HFFc6 (cell line): ENCODE measurements around the gene SLAIN2. TPM values are rescaled to one million over a fixed set of nuclear protein-coding genes. Genes with fewer than 3 reads are reported as not detected.

Experiments
- DNase-seq: peaks from one replicate; pipeline ENCODE4 v3.0.0-alpha.2; 2018
- H3K27ac Mint-ChIP-seq: 2 replicates; pipeline ENCODE4 v1.8.0; 2020; ENCODE audit warnings: mild to moderate bottlenecking, mixed read lengths
- H3K27me3 Mint-ChIP-seq: 2 replicates; pipeline ENCODE4 v1.8.0; 2021; ENCODE audit warnings: mild to moderate bottlenecking, moderate library complexity, mixed read lengths; ENCODE audit not compliant: insufficient read depth
- H3K36me3 Mint-ChIP-seq: 2 replicates; pipeline ENCODE4 v1.8.0; 2021; ENCODE audit warnings: low read depth, mixed read lengths
- H3K4me1 Mint-ChIP-seq: 2 replicates; pipeline ENCODE4 v1.8.0; 2020; ENCODE audit warnings: low read depth, mixed read lengths
- H3K4me3 Mint-ChIP-seq: 2 replicates; pipeline ENCODE4 v1.8.0; 2020; ENCODE audit warnings: mild to moderate bottlenecking, moderate library complexity, mixed read lengths
- H3K9me3 Mint-ChIP-seq: 2 replicates; pipeline ENCODE4 v1.8.0; 2020; ENCODE audit warnings: mild to moderate bottlenecking, mixed read lengths
- total RNA-seq, 6 experiments: library from RNA; stranded (reverse); fragmentation: NEBNext Ultra II Directional; extraction: Animal tissue kit (Norgen Biotek cat#: 25700); gene quantifications; 2 replicates in 1 of 6; 3 replicates in 5 of 6; pipeline ENCODE4 v1.2.3, GENCODE V29; 2021
- TF ChIP-seq, protein P1 (sequence below): fragments of 200-600 bp; sonication (generic); IDR thresholded peaks from 2 replicates; pipeline ENCODE4 v1.5.0; 2021; ENCODE audit warnings: antibody characterized with exemption, mild to moderate bottlenecking

Gene SLAIN2
- total RNA-seq, 6 experiments from 2014 or later, result 93.7 to 136 (median 114) TPM

DNA sequence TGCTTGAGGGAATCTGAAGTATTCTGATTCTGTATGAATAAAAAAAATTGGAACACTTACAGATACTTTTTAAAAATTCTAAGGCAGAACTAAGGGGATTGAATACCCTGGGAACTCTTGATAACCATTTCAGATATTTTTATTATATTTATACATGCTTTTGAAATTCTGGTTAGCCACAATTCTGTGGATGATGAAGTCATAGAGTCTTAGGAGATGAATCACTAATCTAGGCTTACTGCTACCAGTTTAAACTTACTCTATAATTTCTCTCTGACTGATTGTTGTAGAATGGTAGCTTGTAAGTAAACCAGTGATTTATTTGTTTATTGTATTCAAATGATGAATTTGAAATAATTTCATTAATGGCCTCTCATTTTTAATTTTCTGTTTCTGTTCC, 11.4 kb upstream of the SLAIN2 start:
- no peaks in the 10 kb centered on the region for H3K36me3 Mint-ChIP-seq
- H3K4me3 Mint-ChIP-seq, result peak overlapping the region; percentile 69
- TF ChIP-seq, protein P1, sequence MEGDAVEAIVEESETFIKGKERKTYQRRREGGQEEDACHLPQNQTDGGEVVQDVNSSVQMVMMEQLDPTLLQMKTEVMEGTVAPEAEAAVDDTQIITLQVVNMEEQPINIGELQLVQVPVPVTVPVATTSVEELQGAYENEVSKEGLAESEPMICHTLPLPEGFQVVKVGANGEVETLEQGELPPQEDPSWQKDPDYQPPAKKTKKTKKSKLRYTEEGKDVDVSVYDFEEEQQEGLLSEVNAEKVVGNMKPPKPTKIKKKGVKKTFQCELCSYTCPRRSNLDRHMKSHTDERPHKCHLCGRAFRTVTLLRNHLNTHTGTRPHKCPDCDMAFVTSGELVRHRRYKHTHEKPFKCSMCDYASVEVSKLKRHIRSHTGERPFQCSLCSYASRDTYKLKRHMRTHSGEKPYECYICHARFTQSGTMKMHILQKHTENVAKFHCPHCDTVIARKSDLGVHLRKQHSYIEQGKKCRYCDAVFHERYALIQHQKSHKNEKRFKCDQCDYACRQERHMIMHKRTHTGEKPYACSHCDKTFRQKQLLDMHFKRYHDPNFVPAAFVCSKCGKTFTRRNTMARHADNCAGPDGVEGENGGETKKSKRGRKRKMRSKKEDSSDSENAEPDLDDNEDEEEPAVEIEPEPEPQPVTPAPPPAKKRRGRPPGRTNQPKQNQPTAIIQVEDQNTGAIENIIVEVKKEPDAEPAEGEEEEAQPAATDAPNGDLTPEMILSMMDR, result no peak
- peak; percentile 80 for DNase-seq
- peaks cover 2% of the 10 kb centered on the region; the same call in 1 of the 2 replicates for H3K27me3 Mint-ChIP-seq
- H3K4me1 Mint-ChIP-seq, result peaks cover 73% of the 10 kb centered on the region
- H3K9me3 Mint-ChIP-seq, result no peaks in the 10 kb centered on the region
- H3K27ac Mint-ChIP-seq, result peak overlapping the region; percentile 90

DNA sequence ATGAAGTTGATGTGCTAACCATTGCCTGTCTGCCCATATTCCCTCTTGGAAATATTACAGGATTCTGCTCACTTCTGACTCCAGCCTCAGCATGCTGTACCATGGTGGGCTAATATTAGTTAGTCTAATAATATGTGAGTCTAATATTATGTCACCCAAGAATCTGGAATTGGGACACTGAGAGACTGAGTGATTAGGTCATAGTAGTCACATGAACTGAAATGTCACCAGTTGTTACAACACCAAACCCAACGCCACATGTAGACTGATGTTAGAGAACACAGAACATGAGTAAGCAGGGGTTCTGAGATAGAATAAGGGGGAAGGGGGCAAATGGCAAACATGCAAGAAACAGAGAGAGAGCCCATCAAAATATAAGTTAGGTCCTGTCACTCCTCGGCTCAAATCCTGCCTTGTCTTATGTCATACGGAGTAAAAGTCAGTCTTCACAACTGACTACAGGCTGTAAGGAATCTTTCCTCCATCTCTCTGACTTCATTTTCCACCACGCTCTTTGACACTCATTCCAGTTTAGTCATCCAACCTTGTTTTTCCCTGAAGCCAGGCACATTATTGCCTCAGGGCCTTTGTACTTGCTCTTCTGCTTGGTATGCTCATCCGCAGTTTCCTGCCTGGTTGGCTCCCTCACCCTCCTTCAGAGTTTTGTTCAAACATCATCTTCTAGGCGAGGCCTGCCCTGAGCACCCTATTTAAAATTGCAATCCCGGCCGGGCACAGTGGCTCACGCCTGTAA, 9.6 kb upstream of the SLAIN2 start:
- Mint-ChIP-seq H3K4me3 (peak overlapping the region; percentile 52), H3K27ac (peak overlapping the region; percentile 95), H3K27me3 (peaks cover 2% of the 10 kb centered on the region; the same call in 1 of the 2 replicates), H3K9me3 (no peaks in the 10 kb centered on the region), H3K4me1 (peaks cover 91% of the 10 kb centered on the region), H3K36me3 (peaks cover 4% of the 10 kb centered on the region; the same call in 1 of the 2 replicates)
- peak; percentile 96 for DNase-seq
- TF ChIP-seq, protein P1, result no peak

GRCh38 chr4:48332661-48333060, 8.7 kb upstream of the SLAIN2 start:
- peak overlapping the region; percentile 95 for H3K27ac Mint-ChIP-seq

GRCh38 chr4:48333587-48333986, 7.7 kb upstream of the SLAIN2 start:
- DNase-seq, result peak; percentile 67
- Mint-ChIP-seq H3K9me3 (no peaks in the 10 kb centered on the region), H3K27ac (peak overlapping the region; percentile 95), H3K4me1 (peaks cover 99% of the 10 kb centered on the region), H3K4me3 (no peak overlapping the region; the same call in 1 of the 2 replicates), H3K27me3 (0 out of 2 replicates have a peak, but pooled peaks cover 2% of the 10 kb centered on the region), H3K36me3 (peaks cover 4% of the 10 kb centered on the region; the same call in 1 of the 2 replicates)
- TF ChIP-seq, protein P1, result no peak

More at GRCh38 chr4:48332661-48333060, 8.7 kb upstream of the SLAIN2 start:
- TF ChIP-seq, protein P1, result no peak
- H3K4me3 Mint-ChIP-seq, result peak overlapping the region; percentile 39; the same call in 1 of the 2 replicates
- H3K36me3 Mint-ChIP-seq, result peaks cover 4% of the 10 kb centered on the region; the same call in 1 of the 2 replicates
- no peak for DNase-seq
- no peaks in the 10 kb centered on the region for H3K9me3 Mint-ChIP-seq
- 0 out of 2 replicates have a peak, but pooled peaks cover 2% of the 10 kb centered on the region for H3K27me3 Mint-ChIP-seq
- peaks cover 99% of the 10 kb centered on the region for H3K4me1 Mint-ChIP-seq

DNA sequence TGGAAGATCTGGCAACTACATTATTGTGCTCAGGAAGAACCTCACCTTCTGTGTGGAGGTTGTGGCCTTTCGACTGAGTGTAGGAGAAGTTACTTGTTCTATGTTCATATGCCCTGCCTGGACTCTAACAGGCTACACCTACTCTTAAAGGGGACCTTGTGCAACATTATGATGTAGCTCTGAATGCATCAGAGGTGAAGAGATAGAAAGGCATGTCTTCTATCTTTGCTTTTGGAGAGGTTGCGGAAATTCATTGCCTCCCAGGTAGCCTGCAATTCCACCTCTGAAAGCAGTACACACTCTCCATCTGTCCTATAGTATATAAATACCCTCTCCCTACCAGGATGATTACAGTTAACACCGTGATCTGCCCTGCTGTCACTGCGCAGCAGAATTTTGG, 7.1 kb upstream of the SLAIN2 start:
- Mint-ChIP-seq H3K27me3 (0 out of 2 replicates have a peak, but pooled peaks cover 2% of the 10 kb centered on the region), H3K36me3 (peaks cover 4% of the 10 kb centered on the region; the same call in 1 of the 2 replicates), H3K4me3 (no peak overlapping the region), H3K4me1 (peaks cover 99% of the 10 kb centered on the region), H3K9me3 (no peaks in the 10 kb centered on the region), H3K27ac (peak overlapping the region; percentile 63)
- TF ChIP-seq, protein P1, result no peak
- DNase-seq, result no peak
